SH-SY5Y (cell line): ENCODE results near the gene PPIP5K2.

Source experiments
- GATA2 ChIP-seq: IDR thresholded peaks from 2 replicates; pipeline ENCODE4 v1.6.1; 2011; ENCODE audit warnings: mild to moderate bottlenecking, low read depth, low read length
- GATA3 ChIP-seq: IDR thresholded peaks from 2 replicates; pipeline ENCODE4 v1.6.1; 2011; ENCODE audit warnings: low read depth, mild to moderate bottlenecking, low read length, moderate library complexity

DNA sequence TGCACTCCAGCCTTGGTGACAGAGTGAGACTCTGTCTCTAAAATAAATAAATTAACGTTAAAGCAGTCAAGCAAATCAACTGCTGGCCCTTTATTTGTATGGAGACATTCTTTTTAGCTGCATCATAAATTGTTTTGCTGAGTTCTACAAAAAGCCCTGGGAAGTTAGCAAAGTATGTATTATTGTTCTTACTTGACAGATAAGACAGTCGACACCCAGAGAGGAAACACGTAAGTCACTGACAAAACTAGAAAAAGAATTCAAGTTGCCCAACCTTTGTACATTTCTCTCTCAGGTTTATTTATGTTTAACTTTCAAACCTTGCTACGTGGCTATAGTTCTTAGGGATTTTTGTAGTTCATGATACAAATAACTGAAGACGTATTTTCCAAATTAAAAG lies 98.1 kb downstream of the PPIP5K2 start:
- TF ChIP-seq GATA3 (no peak), GATA2 (no peak)
